EH (cell line): ENCODE results near the gene CAMK2B.

Experiments used
- DNase-seq: peaks from one replicate; pipeline ENCODE4 v3.0.0-alpha.2; 2015; ENCODE audit warnings: low read depth

The CAMK2B gene

GRCh38 chr7:44273681-44274622 lies 51.4 kb downstream of the CAMK2B start:
- DNase-seq: no peak

- no peak for DNase-seq
Observed at GRCh38 chr7:44272981-44273380, 52.4 kb downstream of the CAMK2B start.

GRCh38 chr7:44272456-44272855 lies 52.9 kb downstream of the CAMK2B start:
- DNase-seq: no peak

GRCh38 chr7:44269943-44270493 lies 55.4 kb downstream of the CAMK2B start:
- no peak for DNase-seq

DNA sequence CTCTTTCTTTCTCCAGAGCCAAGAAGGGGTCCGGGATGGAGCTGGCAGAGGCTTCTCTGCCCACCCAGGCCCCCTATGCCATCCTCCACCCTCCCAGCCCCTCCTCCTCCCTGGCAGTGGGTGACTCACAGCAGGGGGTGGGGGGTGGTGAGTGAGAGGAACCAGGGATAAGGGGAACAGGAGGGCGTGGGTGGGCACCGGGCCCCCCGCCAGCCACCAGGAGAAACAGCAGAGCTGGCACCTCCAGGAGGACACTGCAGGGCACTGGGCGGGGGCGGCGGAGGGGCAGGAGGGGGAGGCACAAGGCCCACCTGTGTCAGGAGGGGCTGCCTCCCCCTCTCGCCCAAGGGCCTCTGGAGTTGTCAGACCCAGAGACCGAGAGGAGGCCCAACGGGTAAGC lies 56.0 kb downstream of the CAMK2B start:
- no peak for DNase-seq

DNA sequence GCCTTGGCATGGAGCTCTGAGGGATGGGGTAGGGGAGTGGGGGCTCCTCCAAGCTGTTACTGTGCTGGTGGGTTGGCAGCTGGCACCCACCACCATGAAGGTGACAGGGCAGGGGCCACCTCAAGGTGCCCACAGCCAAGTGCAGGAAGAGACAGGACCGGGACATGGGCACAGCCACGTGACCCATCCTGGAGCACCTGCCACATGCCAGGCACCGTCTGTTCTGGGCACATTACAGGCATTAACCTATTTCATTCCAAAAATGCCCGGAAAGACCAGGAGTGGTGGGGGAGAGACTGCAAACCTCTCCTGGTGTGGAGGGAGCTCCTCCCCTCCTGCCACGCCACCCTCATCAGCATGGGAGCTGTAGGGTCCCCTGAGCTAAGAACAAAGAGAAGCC lies 56.7 kb downstream of the CAMK2B start:
- no peak for DNase-seq

GRCh38 chr7:44267719-44268421 lies 57.5 kb downstream of the CAMK2B start:
- no peak for DNase-seq

DNA sequence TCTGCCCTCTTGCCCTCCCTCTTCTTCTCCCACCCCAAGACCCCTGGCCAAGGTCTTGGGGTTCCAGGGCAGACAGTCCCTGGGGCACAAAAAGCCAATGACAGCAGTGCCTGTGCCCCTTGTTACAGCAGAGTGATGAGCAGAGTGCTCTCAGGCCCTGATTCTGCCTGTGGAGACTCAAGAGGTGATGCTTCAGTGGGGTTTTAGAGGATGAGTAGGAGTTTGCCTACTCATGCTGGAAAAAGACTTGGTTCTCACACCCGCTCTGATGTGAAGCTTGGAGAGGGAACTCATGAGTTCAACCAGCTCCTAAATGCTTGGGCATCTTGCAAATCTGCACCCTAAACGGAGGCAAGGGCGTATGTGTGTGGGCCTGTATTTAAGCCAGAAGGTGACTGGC lies 58.2 kb downstream of the CAMK2B start:
- DNase-seq: no peak

DNA sequence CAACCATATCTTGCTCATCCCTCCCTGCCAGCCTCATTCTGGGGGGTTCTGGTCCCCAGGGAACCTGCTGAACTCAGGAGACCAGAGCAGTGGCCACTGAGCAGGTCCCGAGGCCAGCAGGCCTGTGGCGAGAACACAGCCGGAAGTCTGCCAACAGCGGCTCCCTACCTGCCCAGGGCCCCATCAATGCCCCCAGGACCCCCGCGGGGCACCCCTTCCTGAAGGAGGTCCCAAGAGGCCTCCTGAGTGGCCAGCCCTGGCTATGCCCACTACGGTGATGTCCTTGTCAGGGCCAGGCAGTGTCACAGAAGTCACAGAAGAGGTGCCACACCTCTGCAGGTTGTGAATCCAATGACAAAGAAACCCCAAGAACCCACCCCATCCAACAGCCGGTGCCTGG lies 58.9 kb downstream of the CAMK2B start:
- DNase-seq: no peak

DNA sequence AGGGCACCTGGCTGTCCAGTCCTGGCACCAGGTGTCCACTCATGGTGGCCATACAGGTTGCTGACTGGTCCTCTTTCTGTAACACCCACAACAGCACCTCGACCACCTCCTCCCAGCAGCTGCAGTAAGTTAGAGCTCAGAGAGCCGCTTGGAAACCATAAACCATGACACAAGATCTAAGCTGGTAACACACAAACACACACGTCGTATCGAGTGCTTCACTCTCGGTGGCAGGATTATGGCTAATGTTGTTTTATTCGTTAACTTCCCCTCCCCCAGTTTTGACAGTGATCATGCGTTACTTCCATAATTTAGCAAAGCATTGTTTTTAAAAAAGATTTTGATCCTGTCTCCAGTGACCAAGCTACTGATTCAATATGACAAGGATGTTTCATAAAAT lies 59.7 kb downstream of the CAMK2B start:
- no peak for DNase-seq

DNA sequence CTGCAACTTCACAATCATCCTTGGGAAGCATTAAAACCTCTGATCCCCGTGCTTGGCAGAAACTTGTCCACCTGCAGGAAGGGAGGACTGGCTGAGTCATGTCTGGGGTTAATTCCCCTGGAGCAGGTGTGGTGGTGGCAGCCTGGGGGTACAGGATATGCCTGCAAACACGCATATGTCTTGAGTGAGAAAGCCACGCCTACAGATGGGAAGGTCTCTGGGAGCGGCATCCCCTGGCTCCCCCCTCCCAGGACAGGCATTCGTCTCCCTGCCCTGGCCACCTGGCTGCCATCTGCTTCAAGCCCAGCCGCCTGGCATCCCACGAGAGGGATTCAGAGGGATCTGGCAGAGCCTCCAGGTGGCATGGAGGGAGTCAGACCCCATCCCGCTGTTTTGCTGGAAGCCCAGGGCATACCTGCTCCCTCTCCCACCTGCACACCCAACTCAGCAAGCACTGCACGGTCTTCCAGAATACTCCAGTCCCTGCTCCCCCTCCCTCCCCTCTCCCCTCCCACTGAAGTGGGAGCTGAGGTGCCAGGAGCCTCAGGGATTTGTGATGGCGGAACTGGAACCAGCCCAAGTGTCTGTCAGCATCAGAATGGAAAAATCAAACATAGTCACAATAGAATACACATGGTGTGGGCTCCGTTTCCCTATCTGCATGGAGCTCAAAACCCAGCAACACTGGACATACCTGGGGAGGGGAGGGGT lies 61.0 kb downstream of the CAMK2B start:
- DNase-seq: no peak

- no peak for DNase-seq
Observed at GRCh38 chr7:44263326-44264082, 61.9 kb downstream of the CAMK2B start.

GRCh38 chr7:44262031-44262430 lies 63.4 kb downstream of the CAMK2B start:
- no peak for DNase-seq

DNA sequence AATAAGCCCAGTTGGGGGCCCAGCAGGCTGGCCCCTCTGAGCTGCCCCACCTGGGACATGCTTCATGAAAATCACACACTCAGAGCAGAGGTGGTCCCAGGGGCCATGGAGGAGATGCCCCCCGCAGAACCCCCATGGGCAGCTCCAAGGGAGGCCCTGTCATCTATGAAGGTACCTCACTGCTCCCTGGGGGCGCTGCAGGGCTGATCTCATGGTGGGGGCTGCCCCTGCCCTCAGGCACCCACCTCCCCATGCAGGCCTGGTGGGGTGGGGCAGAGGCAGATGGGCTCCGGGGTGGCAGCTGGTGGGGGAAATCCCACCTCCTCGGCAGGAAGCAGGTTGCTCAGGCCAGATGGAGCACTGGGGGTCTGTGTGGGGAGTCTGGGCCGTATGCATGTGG lies 64.2 kb downstream of the CAMK2B start:
- no peak for DNase-seq

DNA sequence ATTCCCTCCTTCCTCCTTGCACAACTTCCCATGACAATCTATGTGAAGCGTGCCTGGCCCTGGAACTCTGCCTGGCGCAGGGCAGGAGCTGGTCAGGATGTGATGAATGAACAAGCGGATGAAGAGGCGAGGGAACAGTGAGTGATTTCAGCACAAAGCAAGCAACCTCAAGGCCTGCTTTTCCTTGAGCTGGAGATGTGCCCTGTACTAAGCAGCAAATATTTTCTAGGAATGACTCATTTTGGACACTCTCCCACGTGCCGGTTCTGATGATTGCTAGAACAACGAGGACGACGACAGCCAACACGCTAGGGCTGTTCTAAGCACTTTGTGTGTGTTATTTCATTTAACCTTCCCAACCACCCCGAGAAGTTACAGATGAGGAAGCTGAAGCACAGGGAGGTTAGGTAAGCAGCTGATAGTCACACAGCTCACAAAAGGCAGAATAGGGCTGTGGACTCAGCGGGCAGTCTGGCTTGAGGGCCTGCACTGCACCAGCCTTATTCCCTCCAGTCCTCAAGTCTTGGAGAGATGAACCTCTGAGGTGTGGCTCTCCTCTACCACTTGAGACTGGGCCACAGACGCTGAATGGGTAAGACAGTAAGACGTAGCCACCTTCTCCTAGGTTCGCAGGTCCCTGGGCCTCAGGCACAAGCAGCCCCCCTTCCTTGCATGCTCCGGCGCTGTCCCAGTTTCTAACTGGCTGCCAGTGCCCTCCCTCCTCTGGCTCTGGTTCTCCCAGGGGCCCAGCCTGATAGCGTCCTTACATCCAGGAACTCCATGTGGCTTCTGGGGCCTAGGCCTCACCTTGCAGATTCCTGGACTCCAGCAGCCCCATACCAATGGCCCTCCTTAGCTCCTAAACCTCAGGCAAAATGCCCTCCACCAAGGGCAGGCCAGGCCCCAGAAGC lies 65.6 kb downstream of the CAMK2B start:
- DNase-seq: peak; percentile 98

DNA sequence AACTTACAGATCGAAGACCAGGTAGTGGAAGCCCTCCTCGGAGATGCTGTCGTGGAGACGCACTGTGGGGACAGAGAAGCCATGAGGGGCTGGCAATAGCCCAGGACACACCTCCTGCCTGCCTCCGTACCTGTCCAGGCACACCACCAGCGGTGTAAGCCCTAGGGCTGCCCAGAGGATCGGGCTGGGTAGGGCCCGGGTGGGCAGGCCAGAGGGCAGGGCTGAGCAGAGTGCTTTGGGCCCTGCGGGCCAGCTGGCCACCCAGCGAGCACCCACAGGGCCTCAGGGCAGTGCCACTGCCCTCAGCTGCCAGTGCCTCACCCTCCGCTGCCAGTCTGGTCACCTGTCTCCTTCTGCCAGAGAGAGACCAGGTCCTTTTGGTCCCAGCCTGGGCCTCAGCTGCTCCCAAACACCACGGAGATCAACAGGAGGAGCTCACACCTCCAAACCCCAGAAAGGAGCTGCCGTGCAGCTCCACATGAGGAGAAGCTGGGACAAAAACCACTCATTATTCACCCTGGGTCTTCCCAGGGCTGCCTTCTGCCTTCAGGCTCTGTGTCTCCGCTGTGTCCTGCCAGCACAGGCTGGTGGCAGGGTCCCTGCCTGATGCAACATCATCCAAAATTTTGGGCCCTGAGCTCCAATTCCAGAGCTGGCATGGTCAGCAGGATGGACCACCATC lies 66.4 kb downstream of the CAMK2B start:
- no peak for DNase-seq

DNA sequence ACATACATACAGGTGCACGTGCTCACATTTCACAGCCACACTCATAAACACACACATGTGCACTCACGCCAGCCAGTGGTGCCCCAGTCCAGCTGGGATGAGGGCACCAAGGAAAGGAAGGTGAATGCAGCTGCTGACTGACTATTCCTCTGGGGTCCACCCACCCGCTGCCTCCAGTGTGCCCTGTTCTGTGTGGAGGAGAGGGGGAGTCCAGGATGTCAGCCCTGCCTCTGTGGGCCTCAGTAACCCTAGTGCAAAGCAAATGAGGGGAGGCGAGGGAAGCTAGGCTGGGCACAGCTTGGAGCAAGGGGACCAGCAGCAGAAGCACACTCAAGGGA lies 67.0 kb downstream of the CAMK2B start:
- DNase-seq: no peak

DNA sequence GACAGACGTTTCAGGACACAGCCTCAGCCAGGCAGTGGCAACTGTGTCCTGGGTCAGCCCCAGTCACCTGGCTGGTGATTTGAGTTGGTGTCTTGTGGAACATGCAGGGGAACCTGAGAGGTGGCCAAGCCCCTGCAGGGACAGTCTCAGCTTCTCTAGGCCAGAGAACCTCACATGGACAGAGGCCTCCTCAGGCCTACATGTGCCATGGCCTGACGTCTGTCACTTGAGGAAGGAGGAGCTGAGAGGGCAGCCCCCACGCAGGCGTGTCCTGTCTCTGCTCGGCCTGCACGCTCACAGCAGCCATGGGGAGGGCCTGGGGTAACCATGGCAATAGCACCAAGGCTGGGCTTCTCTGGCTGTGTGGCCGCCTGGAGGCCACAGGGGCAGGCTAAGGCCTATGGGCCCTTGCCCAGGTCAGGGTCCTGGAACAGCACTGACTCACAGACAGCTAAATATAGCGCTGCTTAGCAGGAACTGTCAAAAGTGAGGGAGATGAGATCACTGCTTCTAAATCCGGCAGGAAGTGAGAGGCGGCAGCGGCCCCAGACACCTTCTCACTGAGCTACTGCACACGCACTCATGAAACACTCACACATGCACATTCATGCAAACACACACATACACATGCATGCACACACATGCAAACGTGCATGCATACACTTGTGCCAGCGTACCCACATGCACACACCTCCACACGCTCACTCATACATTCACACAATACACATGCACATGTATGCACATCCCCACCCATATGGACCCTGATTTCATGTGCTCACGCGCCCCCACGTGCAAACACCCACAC lies 67.6 kb downstream of the CAMK2B start:
- DNase-seq: peak; percentile 95

- DNase-seq: no peak
Observed at GRCh38 chr7:44257213-44257612, 68.2 kb downstream of the CAMK2B start.
